ENCODE data around the gene SYNJ2. TPM values are rescaled to one million over a fixed set of nuclear protein-coding genes. Genes with fewer than 3 reads are reported as not detected.

Gene SYNJ2

DNA sequence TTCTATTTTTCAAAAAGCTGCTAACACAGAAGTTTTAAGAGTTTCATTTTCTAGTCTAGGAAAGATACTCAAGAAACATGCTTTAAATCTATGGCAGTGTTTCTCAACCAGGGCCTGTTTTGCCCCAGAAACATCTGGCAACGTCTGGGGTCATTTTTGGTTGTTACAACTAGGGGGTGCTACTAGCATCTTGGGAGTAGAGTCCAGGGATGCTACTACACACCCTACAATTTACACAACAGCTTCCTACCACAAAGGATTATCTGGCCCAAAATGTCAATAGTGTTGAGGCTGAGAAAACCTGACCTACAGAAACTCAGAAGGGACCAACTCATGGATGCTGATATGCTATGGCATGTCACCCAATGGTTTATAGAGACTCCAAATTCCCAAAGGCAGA lies 162.0 kb downstream of the SYNJ2 start:
- Histone ChIP-seq H3K9me3 (replicated peaks in 1 of 2; ENCODE audit: control insufficient read depth in 2 of 2, insufficient read depth in 1 of 2, low read depth in 1 of 2, low read length in 2 of 2) (peaks cover 0 to 3% of the 10 kb centered on the region in 2 donors), H2AK5ac (ENCODE audit: low read depth, low read length) (no peak overlapping the region), H3K4me3 (ENCODE audit: low read length in 2 of 2) (no peak overlapping the region), H2AFZ (ENCODE audit: low read length) (no peak overlapping the region), H3K4me2 (ENCODE audit: insufficient read depth, low read length, poor library complexity, severe bottlenecking) (no peak overlapping the region), H2BK15ac (ENCODE audit: low read length) (no peak overlapping the region), H3K23ac (ENCODE audit: low read depth, low read length, poor library complexity) (no peak overlapping the region), H4K8ac (ENCODE audit: low read depth, low read length) (no peak overlapping the region), H2BK12ac (ENCODE audit: low read length) (no peak overlapping the region), H2BK5ac (ENCODE audit: low read length) (no peak overlapping the region), H3K27me3 (ENCODE audit: control insufficient read depth in 3 of 3, insufficient read depth in 3 of 3, low read depth in 1 of 3, low read length in 3 of 3) (no peaks in the 10 kb centered on the region), H3K18ac (ENCODE audit: low read length) (no peak overlapping the region), H3K14ac (ENCODE audit: low read length) (no peak overlapping the region), H2BK120ac (ENCODE audit: low read depth, low read length) (no peak overlapping the region), H3K27ac (replicated peaks; ENCODE audit: low read length) (no peak overlapping the region), H4K91ac (ENCODE audit: low read depth, low read length, poor library complexity) (no peak overlapping the region), H3K36me3 (replicated peaks in 1 of 2; ENCODE audit: control insufficient read depth in 2 of 2, insufficient read depth in 2 of 2, low read length in 2 of 2) (peaks cover 5 to 55% of the 10 kb centered on the region in 2 donors), H3K4ac (ENCODE audit: low read length) (no peak overlapping the region), H3K9ac (ENCODE audit: low read depth, low read length, poor library complexity) (no peak overlapping the region), H3K4me1 (ENCODE audit: control insufficient read depth in 2 of 2, insufficient read depth in 1 of 2, low read depth in 1 of 2, low read length in 2 of 2) (no peaks in the 10 kb centered on the region), H3K79me1 (ENCODE audit: low read depth, low read length) (no peaks in the 10 kb centered on the region)
- DNase-seq (ENCODE audit: low spot score), result no peak
- WGBS, 2 donors (ENCODE audit: extremely low coverage in 2 of 2, insufficient read length in 2 of 2, insufficient replicate concordance in 1 of 2), result no CpG with 5 or more reads among the region's 1 CpG

Small RNAs within 50 kb of the gene (small RNA-seq; reads per million reads assigned to genes)
- gene RNU6-786P (ENCODE audit: insufficient read depth), result not detected
